Astrocyte (in vitro differentiated cells and primary cell): ENCODE data around the gene OR2T34. TPM values are rescaled to one million over a fixed set of nuclear protein-coding genes. Genes with fewer than 3 reads are reported as not detected.

Source experiments
- DNase-seq: peaks from one replicate; pipeline ENCODE4 v3.0.0-alpha.2; 2010; ENCODE audit warnings: low read depth
- FAIRE-seq: peaks from 2 replicates; lab custom pipeline; 2011; peaks lifted over from hg19 to GRCh38; lab: Jason Lieb, UNC
- H2AFZ ChIP-seq: 2 replicates; pipeline ENCODE4 v1.6.0; 2012; ENCODE audit warnings: low read depth, low read length, inconsistent platforms
- H3K27ac ChIP-seq: 2 replicates; pipeline ENCODE4 v1.5.1; 2011; ENCODE audit warnings: low read depth, low read length, inconsistent platforms
- H3K27me3 ChIP-seq: 2 replicates; pipeline ENCODE4 v1.6.0; 2011; ENCODE audit warnings: low read length, inconsistent platforms; ENCODE audit not compliant: insufficient read depth
- H3K36me3 ChIP-seq: 2 replicates; pipeline ENCODE4 v1.5.1; 2011; ENCODE audit warnings: low read length, inconsistent platforms; ENCODE audit not compliant: insufficient read depth
- H3K4me1 ChIP-seq: 2 replicates; pipeline ENCODE4 v1.5.1; 2011; ENCODE audit warnings: low read length, inconsistent platforms; ENCODE audit not compliant: insufficient read depth
- H3K4me2 ChIP-seq: 2 replicates; pipeline ENCODE4 v1.6.0; 2012; ENCODE audit warnings: low read length, inconsistent platforms
- H3K4me3 ChIP-seq: 2 replicates; pipeline ENCODE4 v1.5.1; 2011; ENCODE audit warnings: low read depth, mild to moderate bottlenecking, low read length, inconsistent platforms; ENCODE audit not compliant: insufficient read depth
- H3K79me2 ChIP-seq: 2 replicates; pipeline ENCODE4 v1.6.0; 2012; ENCODE audit warnings: mild to moderate bottlenecking, low read length, inconsistent platforms; ENCODE audit not compliant: insufficient read depth
- H3K9ac ChIP-seq: 2 replicates; pipeline ENCODE4 v1.6.0; 2012; ENCODE audit warnings: mild to moderate bottlenecking, low read length, inconsistent platforms
- H3K9me3 ChIP-seq: 2 replicates; pipeline ENCODE4 v1.5.1; 2012; ENCODE audit warnings: low read depth, mild to moderate bottlenecking, low read length, inconsistent platforms; ENCODE audit not compliant: insufficient read depth
- H4K20me1 ChIP-seq: 2 replicates; pipeline ENCODE4 v1.6.0; 2012; ENCODE audit warnings: low read length, inconsistent platforms; ENCODE audit not compliant: insufficient read depth
- H3K27ac Mint-ChIP-seq: one replicate; pipeline ENCODE4 v1.8.0; 2021; ENCODE audit warnings: mild to moderate bottlenecking, mixed read lengths; ENCODE audit not compliant: unreplicated experiment
- H3K27me3 Mint-ChIP-seq: one replicate; pipeline ENCODE4 v1.8.0; 2021; ENCODE audit warnings: low read depth, mixed read lengths; ENCODE audit not compliant: unreplicated experiment
- H3K36me3 Mint-ChIP-seq: one replicate; pipeline ENCODE4 v1.8.0; 2021; ENCODE audit warnings: low read depth, mixed read lengths; ENCODE audit not compliant: unreplicated experiment
- H3K4me1 Mint-ChIP-seq: one replicate; pipeline ENCODE4 v1.8.0; 2021; ENCODE audit warnings: low read depth, mixed read lengths; ENCODE audit not compliant: unreplicated experiment
- H3K4me3 Mint-ChIP-seq: one replicate; pipeline ENCODE4 v1.8.0; 2021; ENCODE audit warnings: mild to moderate bottlenecking, moderate library complexity, mixed read lengths; ENCODE audit not compliant: unreplicated experiment
- H3K9me3 Mint-ChIP-seq: one replicate; pipeline ENCODE4 v1.8.0; 2021; ENCODE audit warnings: mild to moderate bottlenecking, mixed read lengths; ENCODE audit not compliant: unreplicated experiment
- EZH2 ChIP-seq: IDR thresholded peaks from 2 replicates; pipeline ENCODE4 v1.6.1; 2012; ENCODE audit warnings: mild to moderate bottlenecking, low read length, inconsistent platforms; ENCODE audit not compliant: insufficient read depth
- total RNA-seq: library from RNA; stranded (reverse); gene quantifications from 2 replicates; pipeline ENCODE4 v1.2.1, GENCODE V29; 2021
- TF ChIP-seq, protein P1 (sequence below): IDR thresholded peaks from 2 replicates; pipeline ENCODE4 v1.5.1; 2011; ENCODE audit warnings: low read depth, mild to moderate bottlenecking, inconsistent platforms, low read length, moderate library complexity; ENCODE audit not compliant: insufficient read depth

OR2T34 gene
- total RNA-seq, 1 donor from 2014 or later, result not detected

DNA sequence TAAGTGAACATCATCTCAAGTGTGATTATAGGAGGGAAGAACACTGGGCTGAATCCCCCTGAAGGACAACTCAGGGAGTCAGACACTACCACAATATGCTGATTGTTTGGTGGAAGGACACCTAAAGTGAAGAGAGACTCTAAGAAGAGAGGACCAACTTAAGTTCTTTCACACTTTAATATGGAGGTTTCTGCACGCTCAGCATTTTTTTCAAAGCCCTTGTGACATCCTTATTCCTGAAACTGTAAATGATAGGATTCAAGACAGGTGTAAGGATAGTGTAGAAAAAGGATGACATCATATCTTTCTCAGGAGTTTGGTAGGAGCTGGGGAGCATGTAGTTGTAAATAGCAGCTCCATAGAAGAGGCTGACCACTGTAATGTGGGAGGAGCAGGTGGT lies 18.1 kb upstream of the OR2T34 start:
- peaks cover 2% of the 10 kb centered on the region for H3K9me3 Mint-ChIP-seq
- no peak for FAIRE-seq
- H3K9ac ChIP-seq, result no peak overlapping the region

GRCh38 chr1:248590055-248590454 lies 15.5 kb upstream of the OR2T34 start:
- Histone ChIP-seq H3K4me2 (no peak overlapping the region), H3K27ac (no peak overlapping the region), H3K9ac (no peak overlapping the region), H3K9me3 (peaks cover 12% of the 10 kb centered on the region), H2AFZ (no peak overlapping the region), H3K36me3 (no peaks in the 10 kb centered on the region), H3K27me3 (no peaks in the 10 kb centered on the region), H3K4me1 (no peaks in the 10 kb centered on the region), H3K79me2 (no peaks in the 10 kb centered on the region), H3K4me3 (no peak overlapping the region), H4K20me1 (no peaks in the 10 kb centered on the region)
- TF ChIP-seq, protein P1, sequence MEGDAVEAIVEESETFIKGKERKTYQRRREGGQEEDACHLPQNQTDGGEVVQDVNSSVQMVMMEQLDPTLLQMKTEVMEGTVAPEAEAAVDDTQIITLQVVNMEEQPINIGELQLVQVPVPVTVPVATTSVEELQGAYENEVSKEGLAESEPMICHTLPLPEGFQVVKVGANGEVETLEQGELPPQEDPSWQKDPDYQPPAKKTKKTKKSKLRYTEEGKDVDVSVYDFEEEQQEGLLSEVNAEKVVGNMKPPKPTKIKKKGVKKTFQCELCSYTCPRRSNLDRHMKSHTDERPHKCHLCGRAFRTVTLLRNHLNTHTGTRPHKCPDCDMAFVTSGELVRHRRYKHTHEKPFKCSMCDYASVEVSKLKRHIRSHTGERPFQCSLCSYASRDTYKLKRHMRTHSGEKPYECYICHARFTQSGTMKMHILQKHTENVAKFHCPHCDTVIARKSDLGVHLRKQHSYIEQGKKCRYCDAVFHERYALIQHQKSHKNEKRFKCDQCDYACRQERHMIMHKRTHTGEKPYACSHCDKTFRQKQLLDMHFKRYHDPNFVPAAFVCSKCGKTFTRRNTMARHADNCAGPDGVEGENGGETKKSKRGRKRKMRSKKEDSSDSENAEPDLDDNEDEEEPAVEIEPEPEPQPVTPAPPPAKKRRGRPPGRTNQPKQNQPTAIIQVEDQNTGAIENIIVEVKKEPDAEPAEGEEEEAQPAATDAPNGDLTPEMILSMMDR, result no peak
- TF ChIP-seq EZH2, result no peak
- no peak overlapping the region for H3K27ac Mint-ChIP-seq
- peaks cover 2% of the 10 kb centered on the region for H3K9me3 Mint-ChIP-seq
- H3K36me3 Mint-ChIP-seq, result no peaks in the 10 kb centered on the region
- H3K4me1 Mint-ChIP-seq, result no peaks in the 10 kb centered on the region
- DNase-seq (no peak), FAIRE-seq (no peak)
- no peaks in the 10 kb centered on the region for H3K27me3 Mint-ChIP-seq
- no peak overlapping the region for H3K4me3 Mint-ChIP-seq

More for the DNA sequence above, 18.1 kb upstream of the OR2T34 start:
- Histone ChIP-seq H3K79me2 (no peaks in the 10 kb centered on the region), H3K36me3 (no peaks in the 10 kb centered on the region), H3K4me2 (no peak overlapping the region), H3K27ac (no peak overlapping the region), H2AFZ (no peak overlapping the region), H3K4me1 (no peaks in the 10 kb centered on the region), H3K27me3 (no peaks in the 10 kb centered on the region), H3K9me3 (peaks cover 15% of the 10 kb centered on the region), H4K20me1 (no peaks in the 10 kb centered on the region), H3K4me3 (no peak overlapping the region)
- H3K36me3 Mint-ChIP-seq, result no peaks in the 10 kb centered on the region
- no peaks in the 10 kb centered on the region for H3K4me1 Mint-ChIP-seq
- H3K27ac Mint-ChIP-seq, result no peak overlapping the region
- H3K4me3 Mint-ChIP-seq, result no peak overlapping the region
- TF ChIP-seq, protein P1, result no peak
- no peak for TF ChIP-seq EZH2
- no peak for DNase-seq
- no peaks in the 10 kb centered on the region for H3K27me3 Mint-ChIP-seq

DNA sequence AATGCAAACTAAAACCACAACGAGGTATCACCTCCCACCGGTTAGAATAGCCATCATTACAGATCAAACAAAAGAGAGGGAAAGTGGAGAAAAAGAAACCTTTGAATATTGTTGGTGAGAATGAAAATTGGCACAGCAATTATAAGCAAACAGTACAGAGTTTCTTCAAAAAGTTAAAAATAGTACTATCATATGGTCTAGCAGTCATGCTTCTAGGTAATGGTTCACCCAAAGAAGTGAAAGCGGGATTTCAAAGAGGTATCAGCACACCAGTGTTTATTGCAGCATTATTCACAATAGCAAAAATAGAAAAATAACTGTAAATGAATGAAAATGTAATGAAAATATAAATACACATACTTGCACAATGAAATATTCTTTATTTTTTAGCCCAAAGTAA lies 14.8 kb upstream of the OR2T34 start:
- Histone ChIP-seq H3K4me2 (no peak overlapping the region), H3K9me3 (peaks cover 12% of the 10 kb centered on the region), H3K27ac (no peak overlapping the region), H3K27me3 (no peaks in the 10 kb centered on the region), H4K20me1 (no peaks in the 10 kb centered on the region), H3K4me3 (no peak overlapping the region), H3K4me1 (no peaks in the 10 kb centered on the region), H3K36me3 (no peaks in the 10 kb centered on the region), H3K9ac (no peak overlapping the region), H3K79me2 (no peaks in the 10 kb centered on the region), H2AFZ (no peak overlapping the region)
- no peak for DNase-seq
- H3K27ac Mint-ChIP-seq, result no peak overlapping the region
- peaks cover 3% of the 10 kb centered on the region for H3K9me3 Mint-ChIP-seq
- H3K27me3 Mint-ChIP-seq, result no peaks in the 10 kb centered on the region
- FAIRE-seq, result no peak
- H3K4me1 Mint-ChIP-seq, result no peaks in the 10 kb centered on the region
- no peak overlapping the region for H3K4me3 Mint-ChIP-seq
- TF ChIP-seq EZH2, result no peak
- H3K36me3 Mint-ChIP-seq, result no peaks in the 10 kb centered on the region
